ENCODE results near the gene DTX1.

DTX1 gene

GRCh38 chr12:113088971-113089756 lies 32.6 kb downstream of the DTX1 start:
- no peak for DNase-seq (ENCODE audit: low read depth)
- TF ChIP-seq CTCF (IDR thresholded peaks at IDR 0.05; ENCODE audit: low read length, missing control alignments) = no peak
- no peak overlapping the region for H3K4me3 ChIP-seq (replicated peaks; ENCODE audit: low read depth, low read length)

- H3K4me3 ChIP-seq (replicated peaks; ENCODE audit: low read depth, low read length) = no peak overlapping the region
- TF ChIP-seq CTCF (IDR thresholded peaks at IDR 0.05; ENCODE audit: low read length, missing control alignments) = no peak
- DNase-seq (ENCODE audit: low read depth) = no peak
These were observed 33.3 kb downstream of the DTX1 start for GRCh38 chr12:113089839-113090238.

- TF ChIP-seq CTCF (IDR thresholded peaks at IDR 0.05; ENCODE audit: low read length, missing control alignments) = no peak
- no peak for DNase-seq (ENCODE audit: low read depth)
- no peak overlapping the region for H3K4me3 ChIP-seq (replicated peaks; ENCODE audit: low read depth, low read length)
These were observed 34.2 kb downstream of the DTX1 start for GRCh38 chr12:113090740-113091139.

GRCh38 chr12:113091506-113091905 lies 35.0 kb downstream of the DTX1 start:
- no peak for TF ChIP-seq CTCF (IDR thresholded peaks at IDR 0.05; ENCODE audit: low read length, missing control alignments)
- no peak for DNase-seq (ENCODE audit: low read depth)
- no peak overlapping the region for H3K4me3 ChIP-seq (replicated peaks; ENCODE audit: low read depth, low read length)

- TF ChIP-seq CTCF (IDR thresholded peaks at IDR 0.05; ENCODE audit: low read length, missing control alignments) = peak; percentile 22
- H3K4me3 ChIP-seq (replicated peaks; ENCODE audit: low read depth, low read length) = no peak overlapping the region
- DNase-seq (ENCODE audit: low read depth) = no peak
These were observed 36.3 kb downstream of the DTX1 start for GRCh38 chr12:113092607-113093408.

- no peak for TF ChIP-seq CTCF (IDR thresholded peaks at IDR 0.05; ENCODE audit: low read length, missing control alignments)
- no peak overlapping the region for H3K4me3 ChIP-seq (replicated peaks; ENCODE audit: low read depth, low read length)
- no peak for DNase-seq (ENCODE audit: low read depth)
These were observed 37.0 kb downstream of the DTX1 start for GRCh38 chr12:113093409-113094101.
